ENCODE data around the gene ZBED2. TPM values are rescaled to one million over a fixed set of nuclear protein-coding genes. Genes with fewer than 3 reads are reported as not detected.
A peak's percentile ranks its signal among the peaks of the same experiment; 100 is the strongest.

Gene ZBED2
- total and polyA plus RNA-seq, 2 of the 8 experiments (the other 6 are each of a cell fraction or from before 2014, with no cell fraction given) = not detected

GRCh38 chr3:111547631-111548030 is 47.5 kb downstream of the ZBED2 start:
- Histone ChIP-seq H3K9me3 (ENCODE audit: insufficient read depth in 2 of 2, low read depth in 1 of 2, low read length in 1 of 2) (no peaks in the 10 kb centered on the region), H2AFZ (ENCODE audit: low read length) (0 out of 2 replicates have a peak overlapping the region, but pooled peaks have one; percentile 34), H2BK120ac (replicated peaks; ENCODE audit: low read depth, low read length) (no peak overlapping the region), H4K5ac (ENCODE audit: insufficient read length, low read depth, low read length) (no peak overlapping the region), H3K4me2 (ENCODE audit: insufficient read depth in 1 of 2, low read depth in 2 of 2, low read length in 2 of 2) (no peak overlapping the region), H3K14ac (ENCODE audit: insufficient read length) (no peak overlapping the region), H2BK5ac (ENCODE audit: low read depth, low read length) (no peak overlapping the region), H3K79me2 (ENCODE audit: control insufficient read depth in 1 of 2, insufficient read depth in 2 of 2, low read length in 2 of 2) (no peaks in the 10 kb centered on the region), H4K91ac (replicated peaks; ENCODE audit: insufficient read length, low read length) (no peak overlapping the region), H3K23ac (ENCODE audit: insufficient read length) (no peak overlapping the region), H3K18ac (ENCODE audit: extremely low read depth, low read length) (no peak overlapping the region), H2AK5ac (ENCODE audit: low read depth, low read length) (no peak overlapping the region), H2BK12ac (ENCODE audit: low read depth, low read length) (no peak overlapping the region), H3K56ac (replicated peaks; ENCODE audit: insufficient read length, low read depth, low read length) (no peak overlapping the region), H3K27ac (ENCODE audit: low read depth, low read length) (no peak overlapping the region), H3K23me2 (ENCODE audit: low read depth, low read length) (no peaks in the 10 kb centered on the region), H2BK15ac (ENCODE audit: low read length) (no peak overlapping the region), H3K4me1 (replicated peaks in 1 of 4; ENCODE audit: control insufficient read depth in 3 of 4, insufficient read depth in 4 of 4, low read length in 3 of 4) (peaks cover 0 to 3% (median 1%) of the 10 kb centered on the region in 4 experiments; a peak in 1 of 7 replicates), H3K27me3 (replicated peaks in 1 of 4; ENCODE audit: control insufficient read depth in 3 of 4, extremely low read depth in 1 of 4, insufficient read depth in 3 of 4, low read length in 3 of 4) (no peaks in the 10 kb centered on the region), H2BK20ac (ENCODE audit: low read length) (no peak overlapping the region), H3K36me3 (ENCODE audit: control insufficient read depth in 2 of 4, insufficient read depth in 4 of 4, low read length in 3 of 4) (no peaks in the 10 kb centered on the region), H3K79me1 (ENCODE audit: low read depth, low read length) (no peaks in the 10 kb centered on the region), H3K4me3 (ENCODE audit: extremely low read depth in 1 of 4, insufficient read depth in 2 of 4, low read depth in 3 of 4, low read length in 4 of 4) (no peak overlapping the region), H4K8ac (ENCODE audit: extremely low read depth, insufficient read depth, low read length) (no peak overlapping the region), H3K9ac (replicated peaks in 1 of 4; ENCODE audit: extremely low read depth in 1 of 4, low read depth in 3 of 4, low read length in 3 of 4) (no peak overlapping the region), H4K20me1 (replicated peaks in 1 of 2; ENCODE audit: control insufficient read depth in 1 of 2, insufficient read depth in 2 of 2, low read length in 2 of 2) (no peaks in the 10 kb centered on the region), H3K4ac (replicated peaks; ENCODE audit: insufficient read length, low read depth, low read length) (no peak overlapping the region)
- CTCF ChIA-PET (ENCODE audit: partially characterized antibody) = interaction anchor here (1.3 kb wide), 1 partner anchor 8 kb away, joined by 3 read pairs; no protein-coding TSS in a partner anchor
- TF ChIP-seq NRF1 (IDR thresholded peaks at IDR 0.05; ENCODE audit: low read depth, low read length) (no peak), ATF2 (IDR thresholded peaks at IDR 0.05; ENCODE audit: low read length) (no peak), GABPA (IDR thresholded peaks at IDR 0.05; ENCODE audit: borderline replicate concordance, insufficient read depth, low read length) (no peak), SAP30 (IDR thresholded peaks at IDR 0.05; ENCODE audit: insufficient read depth, insufficient replicate concordance, low read length) (no peak), CHD2 (IDR thresholded peaks at IDR 0.05; ENCODE audit: low read length) (no peak), TAF1 (IDR thresholded peaks at IDR 0.05; ENCODE audit: low read depth, low read length) (no peak), CBX8 (IDR thresholded peaks at IDR 0.05; ENCODE audit: borderline replicate concordance, low read depth, low read length) (no peak), EP300 (IDR thresholded peaks at IDR 0.05; ENCODE audit: borderline replicate concordance in 1 of 2, low read depth in 2 of 2, low read length in 2 of 2) (no peak), HDAC2 (IDR thresholded peaks at IDR 0.05; ENCODE audit: borderline replicate concordance in 1 of 2, low read depth in 2 of 2, low read length in 2 of 2) (no peak)
- POLR2A ChIA-PET (ENCODE audit: partially characterized antibody) = no interaction called here
- DNase-seq (ENCODE audit: low read depth in 1 of 2, low spot score in 2 of 2) = no peak
- FAIRE-seq = no peak
- 91% methylated on average over 4 of the region's 4 CpGs; no CpG with 5 or more reads in 1 of the 2 experiments for WGBS, 2 experiments (ENCODE audit: extremely low coverage in 1 of 2, insufficient coverage in 1 of 2, insufficient read length in 1 of 2, insufficient replicate concordance in 2 of 2, low coverage in 1 of 2, low lambda C conversion rate in 2 of 2, missing lambda C conversion rate in 1 of 2)

Measured in H1 (cell line).